MM.1S (cell line): ENCODE measurements around the gene MICAL2.
A peak's percentile ranks its signal among the peaks of the same experiment; 100 is the strongest.

Experiments
- CTCF ChIP-seq: fragments of 300-600 bp; sonication (generic); IDR thresholded peaks from 2 replicates; pipeline ENCODE4 v1.5.1; 2016; ENCODE audit warnings: antibody characterized with exemption, low read length, mixed read lengths
- EZH2 ChIP-seq: fragments of 300-600 bp; sonication (generic); optimal IDR thresholded peaks from 2 replicates; pipeline ENCODE3; 2017; ENCODE audit warnings: low read depth, mild to moderate bottlenecking, antibody characterized with exemption, low read length, mixed read lengths
- EZH2phosphoT487 ChIP-seq: fragments of 300-600 bp; sonication (generic); IDR thresholded peaks from 2 replicates; pipeline ENCODE4 v1.6.1; 2018; ENCODE audit warnings: antibody characterized with exemption, low read length

- TF ChIP-seq CTCF (peak; percentile 44), EZH2 (no peak), EZH2phosphoT487 (no peak)
These were observed 89.0 kb downstream of the MICAL2 start for GRCh38 chr11:12199231-12199948.
